ENCODE data around the gene ERVW-1. TPM values are rescaled to one million over a fixed set of nuclear protein-coding genes. Genes with fewer than 3 reads are reported as not detected.
"Not testable (repeated sequence)": the region's sequence is repeated elsewhere in the genome, so short reads cannot be mapped to it uniquely, and the experiment has no call there.

Gene ERVW-1
- total RNA-seq, 1 donor, result not detected

- not testable (repeated sequence) for H3K4me1 ChIP-seq (ENCODE audit: insufficient read depth, low read length); H3K4me3 ChIP-seq (ENCODE audit: low read length); H3K9me3 ChIP-seq (ENCODE audit: low read depth, low read length); H3K27me3 ChIP-seq (ENCODE audit: insufficient read depth, low read length)
These were observed 6.5 kb upstream of the ERVW-1 start for GRCh38 chr7:92484226-92484625.

- not testable (repeated sequence) for H3K27me3 ChIP-seq (ENCODE audit: insufficient read depth, low read length); H3K4me3 ChIP-seq (ENCODE audit: low read length); H3K9me3 ChIP-seq (ENCODE audit: low read depth, low read length); H3K4me1 ChIP-seq (ENCODE audit: insufficient read depth, low read length)
These were observed 5.9 kb upstream of the ERVW-1 start for GRCh38 chr7:92483624-92484023.

GRCh38 chr7:92479146-92479545 is 1.4 kb upstream of the ERVW-1 start:
- not testable (repeated sequence) for H3K27me3 ChIP-seq (ENCODE audit: insufficient read depth, low read length); H3K4me1 ChIP-seq (ENCODE audit: insufficient read depth, low read length)

DNA sequence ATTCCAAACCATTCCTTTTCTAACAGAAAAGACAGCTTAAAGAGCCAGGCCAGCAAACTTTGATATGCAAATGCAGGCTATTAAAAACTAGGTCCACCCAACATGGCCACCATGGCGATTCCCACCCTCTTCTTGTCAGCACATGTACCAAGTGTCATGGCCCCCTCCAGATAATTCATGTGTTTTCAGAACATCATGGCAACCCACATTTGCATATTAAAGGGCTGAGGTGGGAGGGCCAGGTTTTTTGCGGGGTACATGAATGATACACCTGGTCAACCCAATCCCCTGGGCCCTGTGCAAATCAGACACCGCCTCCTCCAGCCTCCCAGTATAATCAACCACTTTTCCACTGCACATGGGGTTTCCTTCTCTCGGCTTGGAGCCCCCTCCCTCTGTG is 965 bp upstream of the ERVW-1 start:
- H3K9me3 ChIP-seq (ENCODE audit: low read depth, low read length), result no peaks in the 10 kb centered on the region
- no peaks in the 10 kb centered on the region for H3K4me1 ChIP-seq (ENCODE audit: insufficient read depth, low read length)
- H3K27me3 ChIP-seq (ENCODE audit: insufficient read depth, low read length), result no peaks in the 10 kb centered on the region
- no peak overlapping the region for H3K4me3 ChIP-seq (ENCODE audit: low read length)

More at GRCh38 chr7:92479146-92479545, 1.4 kb upstream of the ERVW-1 start:
- not testable (repeated sequence) for H3K9me3 ChIP-seq (ENCODE audit: low read depth, low read length); H3K4me3 ChIP-seq (ENCODE audit: low read length)

GRCh38 chr7:92478095-92478494 is 349 bp upstream of the ERVW-1 start:
- Histone ChIP-seq H3K9me3 (ENCODE audit: low read depth, low read length) (no peaks in the 10 kb centered on the region), H3K4me3 (ENCODE audit: low read length) (no peak overlapping the region), H3K4me1 (ENCODE audit: insufficient read depth, low read length) (no peaks in the 10 kb centered on the region), H3K27me3 (ENCODE audit: insufficient read depth, low read length) (no peaks in the 10 kb centered on the region)

DNA sequence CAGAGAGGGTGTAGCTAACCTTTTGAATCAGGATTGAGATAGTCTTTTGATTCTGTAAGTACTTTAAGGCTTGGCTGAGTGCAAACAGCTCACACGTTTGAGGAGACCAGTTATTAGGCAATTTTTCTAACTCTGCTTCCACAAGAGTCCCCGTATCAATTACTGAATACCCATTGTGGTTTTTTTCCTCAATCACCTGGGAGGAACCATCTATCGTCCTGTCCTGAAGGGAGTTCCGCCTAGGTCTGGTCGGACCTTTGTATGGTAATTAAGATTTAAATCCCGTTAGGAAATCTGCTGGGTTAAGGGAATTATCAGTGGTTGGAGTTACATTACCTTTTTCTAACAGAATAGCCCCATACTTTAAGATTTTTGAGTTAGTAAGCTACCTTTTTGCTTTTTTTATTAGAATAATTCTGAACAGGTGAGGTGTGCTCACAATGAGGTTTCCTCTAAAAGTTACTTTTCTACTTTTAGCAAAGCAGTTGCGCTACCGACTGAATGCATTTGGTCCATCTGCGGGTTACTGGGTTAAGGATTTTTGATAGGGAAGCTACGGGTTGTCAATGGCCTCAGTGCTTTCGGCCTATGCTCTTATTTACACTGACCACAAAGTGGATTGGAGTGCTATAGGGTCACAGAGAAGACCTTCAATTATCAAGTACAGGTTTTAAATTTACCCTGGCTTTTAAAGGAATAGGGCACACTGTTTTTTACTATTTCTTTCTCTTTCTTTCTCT is 1.7 kb downstream of the ERVW-1 start:
- H3K4me3 ChIP-seq (ENCODE audit: low read length); H3K4me1 ChIP-seq (ENCODE audit: insufficient read depth, low read length): not testable (repeated sequence)

GRCh38 chr7:92475261-92475770 is 2.4 kb downstream of the ERVW-1 start:
- H3K4me3 ChIP-seq (ENCODE audit: low read length); H3K4me1 ChIP-seq (ENCODE audit: insufficient read depth, low read length); H3K9me3 ChIP-seq (ENCODE audit: low read depth, low read length); H3K27me3 ChIP-seq (ENCODE audit: insufficient read depth, low read length): not testable (repeated sequence)

More for the DNA sequence above, 1.7 kb downstream of the ERVW-1 start:
- not testable (repeated sequence) for H3K9me3 ChIP-seq (ENCODE audit: low read depth, low read length); H3K27me3 ChIP-seq (ENCODE audit: insufficient read depth, low read length)

GRCh38 chr7:92473989-92474388 is 3.8 kb downstream of the ERVW-1 start:
- not testable (repeated sequence) for H3K4me1 ChIP-seq (ENCODE audit: insufficient read depth, low read length); H3K9me3 ChIP-seq (ENCODE audit: low read depth, low read length); H3K27me3 ChIP-seq (ENCODE audit: insufficient read depth, low read length); H3K4me3 ChIP-seq (ENCODE audit: low read length)

- not testable (repeated sequence) for H3K27me3 ChIP-seq (ENCODE audit: insufficient read depth, low read length); H3K4me3 ChIP-seq (ENCODE audit: low read length); H3K9me3 ChIP-seq (ENCODE audit: low read depth, low read length); H3K4me1 ChIP-seq (ENCODE audit: insufficient read depth, low read length)
These were observed 9.2 kb downstream of the ERVW-1 start for GRCh38 chr7:92468589-92468988.

GRCh38 chr7:92466682-92467081 is 11.1 kb downstream of the ERVW-1 start:
- H3K9me3 ChIP-seq (ENCODE audit: low read depth, low read length), result no peaks in the 10 kb centered on the region
- no peaks in the 10 kb centered on the region for H3K4me1 ChIP-seq (ENCODE audit: insufficient read depth, low read length)
- H3K4me3 ChIP-seq (ENCODE audit: low read length), result no peak overlapping the region
- H3K27me3 ChIP-seq (ENCODE audit: insufficient read depth, low read length), result no peaks in the 10 kb centered on the region

GRCh38 chr7:92464515-92464914 is 13.2 kb downstream of the ERVW-1 start:
- H3K4me1 ChIP-seq (ENCODE audit: insufficient read depth, low read length), result no peaks in the 10 kb centered on the region
- H3K9me3 ChIP-seq (ENCODE audit: low read depth, low read length), result no peaks in the 10 kb centered on the region

GRCh38 chr7:92462560-92462959 is 15.2 kb downstream of the ERVW-1 start:
- H3K9me3 ChIP-seq (ENCODE audit: low read depth, low read length), result no peaks in the 10 kb centered on the region
- H3K4me1 ChIP-seq (ENCODE audit: insufficient read depth, low read length), result no peaks in the 10 kb centered on the region
- H3K4me3 ChIP-seq (ENCODE audit: low read length), result no peak overlapping the region
- no peaks in the 10 kb centered on the region for H3K27me3 ChIP-seq (ENCODE audit: insufficient read depth, low read length)

More at GRCh38 chr7:92464515-92464914, 13.2 kb downstream of the ERVW-1 start:
- H3K27me3 ChIP-seq (ENCODE audit: insufficient read depth, low read length), result no peaks in the 10 kb centered on the region
- no peak overlapping the region for H3K4me3 ChIP-seq (ENCODE audit: low read length)

DNA sequence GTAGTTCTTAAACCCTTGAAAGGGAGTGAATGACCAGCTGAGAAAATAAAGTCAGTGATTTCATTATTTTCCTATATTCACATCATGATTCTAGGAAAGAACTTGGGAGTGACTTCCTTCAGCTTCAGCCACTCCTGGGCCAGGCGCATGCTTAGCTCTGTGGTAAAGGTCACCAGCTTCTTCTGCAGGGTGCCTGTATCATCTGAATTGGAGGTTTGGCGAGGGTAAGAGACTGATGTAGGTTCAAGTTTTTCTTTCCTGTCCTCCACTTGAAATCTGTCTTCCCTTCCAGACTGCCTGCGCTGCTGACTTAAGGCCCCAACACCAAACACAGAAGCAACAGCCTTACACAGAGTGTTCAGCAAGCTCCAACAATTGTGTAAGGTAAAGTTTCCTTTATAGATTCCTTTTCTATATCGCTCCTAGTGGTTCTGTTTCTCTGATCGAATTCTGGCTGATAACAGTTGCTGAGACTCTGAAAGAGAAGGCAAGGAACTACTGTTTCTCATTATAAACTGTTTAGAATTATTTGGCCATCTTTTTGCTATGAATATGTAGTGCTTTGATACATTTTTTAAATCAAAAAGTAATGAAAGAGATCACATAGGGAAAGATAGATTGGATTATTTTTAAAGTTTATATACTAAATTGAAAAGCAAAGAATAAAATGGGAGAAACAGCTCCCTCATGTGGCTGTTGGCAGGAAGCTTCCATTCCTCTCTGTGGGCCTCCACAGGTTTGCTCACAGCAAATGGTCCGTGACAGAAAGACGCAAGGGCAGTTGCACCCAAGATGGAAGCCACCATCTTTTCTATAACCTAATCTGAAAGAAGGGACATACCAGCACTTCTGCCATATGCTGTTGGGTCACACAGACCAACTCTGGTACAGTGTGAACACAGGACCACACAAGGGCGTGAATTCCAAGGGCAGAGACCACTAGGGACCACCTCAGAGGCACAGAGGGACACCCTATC is 16.4 kb downstream of the ERVW-1 start:
- no peaks in the 10 kb centered on the region for H3K4me1 ChIP-seq (ENCODE audit: insufficient read depth, low read length)
- H3K9me3 ChIP-seq (ENCODE audit: low read depth, low read length), result no peaks in the 10 kb centered on the region
- no peaks in the 10 kb centered on the region for H3K27me3 ChIP-seq (ENCODE audit: insufficient read depth, low read length)
- H3K4me3 ChIP-seq (ENCODE audit: low read length), result no peak overlapping the region

DNA sequence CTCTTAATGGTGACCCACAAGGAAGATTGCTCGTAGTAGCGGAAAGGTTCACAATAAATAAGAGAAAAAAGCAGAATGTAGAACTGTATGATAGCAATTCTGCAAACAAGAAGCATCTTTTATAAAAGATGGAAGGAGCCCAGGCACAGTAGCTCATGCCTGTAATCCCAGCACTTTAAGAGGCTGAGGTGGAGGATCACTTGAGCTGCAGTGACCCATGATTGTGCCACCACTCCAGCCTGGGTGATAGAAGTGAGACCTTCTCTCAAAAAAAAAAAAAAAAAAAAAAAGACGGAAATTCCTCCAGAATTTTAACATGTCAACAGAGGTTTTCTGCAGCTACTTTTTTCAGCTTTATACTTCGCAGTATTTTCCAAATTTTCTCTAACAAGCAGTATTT is 17.2 kb downstream of the ERVW-1 start:
- Histone ChIP-seq H3K4me1 (ENCODE audit: insufficient read depth, low read length) (no peaks in the 10 kb centered on the region), H3K9me3 (ENCODE audit: low read depth, low read length) (no peaks in the 10 kb centered on the region), H3K4me3 (ENCODE audit: low read length) (no peak overlapping the region), H3K27me3 (ENCODE audit: insufficient read depth, low read length) (no peaks in the 10 kb centered on the region)

DNA sequence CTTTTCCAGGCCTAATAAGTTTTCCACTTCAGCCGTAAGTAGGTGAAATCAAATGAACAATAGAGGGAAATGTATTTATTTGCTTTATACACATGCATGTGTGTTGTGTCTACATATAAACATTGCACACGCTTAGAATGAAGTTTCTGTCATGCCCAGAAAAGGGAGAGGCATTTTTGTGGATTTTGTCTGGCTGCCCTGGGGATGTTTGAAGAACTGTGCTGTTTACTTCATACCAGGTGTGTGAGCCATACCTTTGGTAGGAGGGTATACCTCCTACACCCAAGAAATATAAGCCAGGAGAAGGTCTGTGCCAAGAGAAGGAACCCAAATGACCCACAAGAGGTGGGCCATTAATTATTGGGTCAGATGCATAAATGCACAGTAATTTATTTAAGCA is 17.6 kb downstream of the ERVW-1 start:
- no peak overlapping the region for H3K4me3 ChIP-seq (ENCODE audit: low read length)
- no peaks in the 10 kb centered on the region for H3K4me1 ChIP-seq (ENCODE audit: insufficient read depth, low read length)
- H3K9me3 ChIP-seq (ENCODE audit: low read depth, low read length), result no peaks in the 10 kb centered on the region
- H3K27me3 ChIP-seq (ENCODE audit: insufficient read depth, low read length), result no peaks in the 10 kb centered on the region
